ENCODE results near the gene CEP41. TPM values are rescaled to one million over a fixed set of nuclear protein-coding genes. Genes with fewer than 3 reads are reported as not detected.

Gene CEP41
- total RNA-seq (2014; rRNA removed; shearing (Covaris generic)) = 12.1 and 16.5 TPM in 2 replicates
- polyA plus RNA-seq (2015; cell fraction: cytosol; rRNA removed) = 21.9 and 23.7 TPM in 2 replicates
- polyA plus RNA-seq (2015; cell fraction: nucleus; rRNA removed) = 46.0 and 47.7 TPM in 2 replicates

DNA sequence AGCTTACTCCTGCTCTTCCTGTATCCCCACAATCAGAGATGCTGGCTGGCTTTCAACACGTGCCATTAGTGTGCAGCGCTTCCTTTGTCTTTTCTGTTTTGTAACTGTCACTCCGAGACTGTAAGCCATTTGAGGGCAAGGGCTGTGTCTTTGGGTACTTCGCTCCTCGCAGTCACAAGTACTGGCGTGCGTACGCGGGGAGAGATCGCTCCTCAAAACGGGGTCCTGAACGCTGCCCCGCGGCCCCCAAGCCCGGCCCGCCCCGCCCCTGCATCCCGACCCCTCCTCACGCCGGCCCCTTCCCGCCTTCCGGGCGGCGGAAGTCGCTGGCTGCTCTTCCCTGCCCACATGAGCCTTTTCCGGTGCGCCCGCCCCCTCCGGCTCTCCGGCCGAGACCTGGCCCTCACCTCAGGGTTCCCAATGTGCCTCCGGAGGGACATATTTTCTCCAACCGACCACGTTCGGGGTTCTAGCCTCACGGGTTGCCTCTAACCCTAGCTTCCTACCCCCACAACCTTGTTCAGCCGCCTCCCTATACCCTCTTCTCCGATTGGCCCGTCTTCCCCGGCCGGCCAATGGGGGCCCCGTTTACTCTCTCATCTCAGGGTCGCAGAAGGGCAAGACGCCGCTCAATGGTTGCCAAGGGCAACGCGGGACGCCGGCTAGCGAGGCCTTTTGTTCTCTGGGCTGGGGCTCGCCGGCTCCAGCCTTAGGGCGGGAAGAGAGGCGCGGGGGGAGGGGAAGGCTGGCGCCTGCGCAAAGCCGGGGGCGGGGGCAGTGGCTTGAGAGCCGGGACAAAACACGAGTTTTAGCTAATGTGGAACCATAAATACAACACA is at the start of gene CEP41:
Gene CEP41, minus strand, starts transcription at position 490 of the 839 bp plus-strand sequence. Its CDS starts 50 bp downstream, at position 440.
- peak; percentile 98 for DNase-seq (ENCODE audit: low read depth)

DNA sequence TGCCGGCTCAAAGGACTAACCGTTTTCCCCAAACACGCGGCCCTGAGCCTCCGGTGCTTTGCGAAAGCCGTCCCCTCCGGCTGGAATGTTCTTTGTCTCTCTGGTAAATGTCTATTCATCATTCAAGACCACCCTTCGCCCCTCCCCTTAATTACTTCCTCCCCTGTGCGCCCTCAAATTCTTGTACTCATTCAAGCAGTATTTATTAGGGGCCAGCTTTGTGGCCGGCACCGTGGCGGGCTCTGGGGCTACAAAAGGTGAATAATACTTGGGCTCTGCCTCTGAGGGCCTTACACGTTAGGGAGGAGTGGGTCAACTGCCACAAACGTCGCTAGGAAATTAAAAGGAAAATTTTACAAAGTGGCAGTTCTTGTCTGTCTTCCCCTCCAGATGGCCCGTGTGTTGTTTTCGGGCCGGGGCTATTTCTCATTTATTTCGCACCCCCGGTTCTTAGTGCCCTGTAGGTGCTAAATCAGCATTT is 49.5 kb upstream of the CEP41 start:
- no peak for DNase-seq (ENCODE audit: low read depth)

DNA sequence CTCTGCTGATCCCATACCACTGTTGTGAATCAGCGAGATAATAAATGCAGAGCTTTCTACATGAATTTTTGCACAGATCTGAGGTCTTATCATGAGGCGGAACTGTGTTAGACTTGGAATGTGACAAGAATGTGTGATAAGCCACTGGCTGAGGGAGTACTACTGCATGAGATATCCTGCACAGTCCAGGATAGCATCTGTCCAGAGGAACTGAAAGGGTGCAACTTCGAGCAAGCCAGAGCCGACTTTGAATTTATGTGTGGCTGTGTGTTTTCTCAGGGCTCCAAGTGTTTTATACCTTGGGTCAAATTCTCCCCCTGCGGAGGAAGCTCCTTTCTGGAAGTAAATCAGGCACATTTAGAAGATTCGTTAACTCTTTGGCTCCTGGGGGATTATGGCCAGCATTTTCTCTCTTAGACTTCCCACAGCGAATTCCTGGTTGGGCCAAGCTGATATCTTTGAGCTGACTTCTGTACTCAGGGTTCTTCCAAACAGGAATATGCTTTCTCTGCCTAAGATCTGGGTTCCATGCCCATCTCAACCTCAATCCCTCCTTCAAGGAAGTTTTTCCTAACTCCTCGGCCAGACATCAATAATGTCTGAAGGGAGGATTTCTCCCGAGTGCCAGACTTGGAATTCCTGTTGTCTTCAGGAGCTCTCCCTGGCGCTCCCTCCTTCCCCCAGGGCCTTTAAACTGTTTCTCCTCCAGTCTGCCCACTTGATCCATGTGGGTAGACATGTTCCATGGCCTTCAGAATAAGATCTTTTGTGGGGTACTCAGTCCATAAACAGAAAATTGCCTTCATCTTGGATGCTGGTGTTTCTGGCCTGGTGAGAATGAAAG is 48.5 kb upstream of the CEP41 start:
- no peak for DNase-seq (ENCODE audit: low read depth)

GRCh38 chr7:130488392-130489139 is 47.8 kb upstream of the CEP41 start:
- DNase-seq (ENCODE audit: low read depth) = no peak

- no peak for DNase-seq (ENCODE audit: low read depth)
Observed at GRCh38 chr7:130486954-130487436, 46.2 kb upstream of the CEP41 start.

- no peak for DNase-seq (ENCODE audit: low read depth)
Observed at GRCh38 chr7:130486114-130486953, 45.5 kb upstream of the CEP41 start.

- DNase-seq (ENCODE audit: low read depth) = no peak
Observed at GRCh38 chr7:130485734-130486113, 44.9 kb upstream of the CEP41 start.

GRCh38 chr7:130483031-130483430 is 42.2 kb upstream of the CEP41 start:
- DNase-seq (ENCODE audit: low read depth) = no peak

- DNase-seq (ENCODE audit: low read depth) = no peak
Observed at GRCh38 chr7:130481898-130482297, 41.1 kb upstream of the CEP41 start.

DNA sequence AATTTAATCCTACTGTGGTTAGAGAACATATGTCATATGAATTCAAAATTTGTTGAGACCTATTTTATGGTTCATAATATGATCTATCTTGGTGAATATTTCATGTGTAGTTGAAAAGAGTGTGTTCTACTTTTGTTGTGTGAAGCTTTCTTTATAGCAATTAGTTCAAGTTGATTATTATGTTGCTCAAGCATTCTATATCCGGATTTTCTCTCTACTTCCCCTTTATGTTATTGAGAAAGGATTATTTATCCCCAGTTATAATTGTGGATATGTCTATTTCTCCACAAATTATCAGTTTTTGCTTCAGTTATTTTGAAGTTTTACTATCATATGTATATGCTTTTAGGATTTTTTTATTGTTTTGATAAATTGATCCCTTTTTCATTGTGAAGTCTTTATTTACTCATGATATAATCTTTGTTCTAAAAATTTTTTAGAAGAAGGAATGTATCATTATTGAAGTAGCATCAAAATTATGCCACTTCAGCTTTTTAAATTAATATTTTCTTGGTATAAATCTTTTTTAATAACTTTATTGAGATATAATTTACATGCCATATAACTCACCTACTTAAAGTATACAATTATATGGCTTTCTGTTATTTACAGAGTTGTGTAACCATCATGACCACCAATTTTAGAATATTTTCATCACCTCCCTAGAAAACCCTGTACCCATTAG is 39.0 kb upstream of the CEP41 start:
- no peak for DNase-seq (ENCODE audit: low read depth)

DNA sequence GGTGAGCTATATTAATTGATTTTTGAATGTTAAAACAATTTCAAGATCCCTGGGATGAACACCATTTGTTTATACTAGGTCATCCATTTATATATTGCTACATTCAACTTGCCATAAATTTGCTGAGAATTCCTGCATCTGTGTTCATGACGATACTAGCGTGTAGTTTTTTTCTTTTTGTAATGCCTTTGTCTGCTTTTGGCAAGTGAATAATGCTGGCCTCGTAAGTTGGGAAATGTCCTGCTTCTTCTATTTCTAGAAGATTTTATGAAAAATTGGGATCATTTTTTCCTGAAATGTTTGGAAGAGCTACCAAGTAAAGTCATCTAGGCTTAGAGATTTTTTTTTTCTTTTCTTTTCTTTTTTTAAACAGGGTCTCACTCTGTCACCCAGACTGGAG is 38.2 kb upstream of the CEP41 start:
- DNase-seq (ENCODE audit: low read depth) = no peak

DNA sequence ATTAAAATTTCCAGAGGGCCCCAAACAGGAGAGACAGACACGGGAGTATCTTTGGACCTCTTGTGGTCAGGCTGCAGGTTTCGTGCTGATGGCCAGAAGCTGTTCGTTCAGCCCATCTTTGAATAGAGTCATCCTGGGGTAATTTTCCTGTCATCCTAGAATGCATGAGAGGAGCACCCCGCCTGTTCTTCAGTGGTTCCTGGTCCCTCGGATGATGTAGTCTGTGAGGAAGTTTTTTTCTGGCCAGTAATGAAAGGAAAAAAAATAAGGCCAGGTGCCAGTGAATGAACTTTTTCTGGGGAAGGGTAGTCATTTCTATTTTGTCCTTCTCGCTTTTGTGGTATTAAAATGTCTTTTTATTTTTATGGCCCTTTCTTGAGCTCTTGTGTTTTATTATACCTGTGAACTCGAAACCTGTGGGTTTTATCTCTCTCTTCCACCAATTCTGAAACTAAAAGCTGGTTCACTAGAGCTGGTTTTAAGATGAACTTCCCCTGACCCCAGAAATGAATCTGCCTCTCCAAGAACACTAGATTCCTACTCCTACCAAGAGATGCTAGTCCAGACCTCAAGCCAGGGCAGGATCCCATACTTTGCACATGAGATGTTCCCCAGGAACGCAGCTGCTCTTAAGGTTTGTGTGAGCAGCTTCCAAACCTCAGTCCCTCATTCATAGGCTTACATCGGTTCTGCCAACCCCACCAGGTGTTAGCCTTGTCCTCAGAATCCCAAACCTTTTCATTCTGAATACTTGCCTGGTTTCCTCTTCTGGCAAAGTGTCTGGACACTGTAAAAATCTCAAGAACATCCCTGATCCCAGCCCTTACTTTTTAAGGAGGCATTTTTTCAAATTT is 35.7 kb upstream of the CEP41 start:
- DNase-seq (ENCODE audit: low read depth) = no peak

GRCh38 chr7:130475776-130476175 is 35.0 kb upstream of the CEP41 start:
- no peak for DNase-seq (ENCODE audit: low read depth)

GRCh38 chr7:130473876-130474275 is 33.1 kb upstream of the CEP41 start:
- no peak for DNase-seq (ENCODE audit: low read depth)

DNA sequence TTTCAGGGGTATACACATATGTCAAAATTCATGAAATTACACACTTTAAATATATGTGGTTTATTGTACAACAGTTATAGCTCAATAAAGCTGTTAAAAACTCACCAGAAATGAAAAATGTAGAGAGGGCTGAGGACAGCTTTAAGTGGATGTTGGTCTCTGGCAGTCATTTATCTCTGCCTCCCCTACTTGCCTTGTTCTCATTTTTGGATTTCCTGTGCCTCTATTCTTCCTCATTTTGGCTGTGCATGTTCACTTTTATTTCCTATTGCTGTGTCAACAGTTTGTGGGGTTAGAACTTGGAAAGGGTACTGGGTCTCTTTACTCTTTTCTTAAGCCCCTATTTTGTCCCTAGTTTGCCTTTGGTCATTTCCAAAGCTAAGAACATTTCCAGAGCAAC is 32.5 kb upstream of the CEP41 start:
- DNase-seq (ENCODE audit: low read depth) = no peak

DNA sequence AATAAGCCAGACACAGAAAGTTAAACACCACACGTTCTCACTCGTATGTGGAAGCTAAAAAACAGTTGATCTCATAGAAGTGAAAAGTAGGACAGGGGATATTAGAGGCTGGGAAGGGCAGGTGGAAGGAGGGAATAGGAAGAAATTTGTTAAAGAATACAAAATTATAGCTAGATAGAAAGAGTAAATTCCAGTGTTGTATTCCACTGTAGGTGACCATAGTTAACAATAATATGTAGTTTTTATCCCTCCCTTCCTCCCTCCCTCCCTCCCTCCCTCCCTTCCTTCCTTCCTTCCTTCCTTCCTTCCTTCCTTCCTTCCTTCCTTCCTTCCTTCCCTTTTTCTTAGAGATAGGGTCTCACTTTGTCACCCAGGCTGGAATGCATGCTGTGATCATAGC is 31.2 kb upstream of the CEP41 start:
- DNase-seq (ENCODE audit: low read depth) = no peak

DNA sequence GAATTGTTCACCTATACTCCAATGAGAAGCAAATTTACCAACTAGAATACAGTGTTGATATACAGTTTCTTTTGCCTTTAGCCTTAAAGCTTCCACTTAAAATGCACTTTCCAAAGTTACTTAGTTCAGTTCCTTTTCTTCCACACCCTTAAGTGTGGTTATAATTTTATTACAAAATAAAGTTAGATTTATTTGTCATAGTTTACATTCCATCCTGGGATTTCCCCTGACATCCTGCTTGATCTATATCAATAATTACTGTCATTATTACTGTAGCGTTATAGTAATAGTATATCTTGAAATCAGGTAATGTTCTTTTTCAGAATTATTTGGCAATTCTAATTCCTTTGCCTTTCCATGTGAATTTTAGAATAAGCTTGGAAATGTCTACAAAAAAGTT is 27.8 kb upstream of the CEP41 start:
- no peak for DNase-seq (ENCODE audit: low read depth)

DNA sequence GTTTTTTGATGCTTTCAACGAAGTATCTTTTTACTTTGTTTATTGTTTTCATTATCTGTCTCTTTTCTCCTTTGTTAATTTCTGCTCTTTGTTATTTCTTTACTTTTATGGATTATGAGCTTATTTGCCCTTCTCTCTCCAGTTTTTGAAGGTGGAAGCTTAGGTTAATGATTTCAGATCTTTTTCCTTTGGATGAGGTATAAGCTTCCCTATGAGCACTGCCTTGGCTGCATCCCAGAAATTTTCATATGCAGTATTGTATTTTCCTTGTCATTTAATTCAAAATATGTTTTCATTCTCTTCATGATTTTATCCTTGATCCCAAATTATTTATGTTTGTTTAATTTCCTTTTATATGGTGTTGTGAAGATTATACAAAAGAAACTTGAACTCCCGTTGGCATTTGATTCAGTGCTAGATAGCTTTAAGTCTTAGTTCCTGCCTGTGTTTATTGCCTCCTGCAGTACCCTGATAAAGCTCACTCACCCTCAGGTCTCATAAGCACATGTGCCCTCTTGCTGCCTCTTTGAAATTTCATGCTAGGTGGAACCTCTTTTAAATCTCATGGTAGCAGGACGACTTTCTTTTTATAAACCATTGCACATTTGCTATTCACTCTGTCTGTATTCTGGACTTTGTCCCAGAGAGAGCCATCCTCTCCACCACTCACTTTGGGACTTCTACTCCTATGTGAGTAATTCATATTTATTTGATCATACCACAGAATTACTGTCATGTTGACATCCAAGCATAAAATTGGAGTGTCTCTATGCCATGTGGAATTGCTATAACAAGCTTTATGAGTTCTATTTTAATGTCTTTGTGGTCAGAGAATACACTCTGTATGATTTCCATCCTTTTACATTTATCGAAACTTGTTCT is 23.0 kb upstream of the CEP41 start:
- no peak for DNase-seq (ENCODE audit: low read depth)

Data from HT1080 (cell line).